Measurements from ENCODE around the gene GNPTG.

DNA sequence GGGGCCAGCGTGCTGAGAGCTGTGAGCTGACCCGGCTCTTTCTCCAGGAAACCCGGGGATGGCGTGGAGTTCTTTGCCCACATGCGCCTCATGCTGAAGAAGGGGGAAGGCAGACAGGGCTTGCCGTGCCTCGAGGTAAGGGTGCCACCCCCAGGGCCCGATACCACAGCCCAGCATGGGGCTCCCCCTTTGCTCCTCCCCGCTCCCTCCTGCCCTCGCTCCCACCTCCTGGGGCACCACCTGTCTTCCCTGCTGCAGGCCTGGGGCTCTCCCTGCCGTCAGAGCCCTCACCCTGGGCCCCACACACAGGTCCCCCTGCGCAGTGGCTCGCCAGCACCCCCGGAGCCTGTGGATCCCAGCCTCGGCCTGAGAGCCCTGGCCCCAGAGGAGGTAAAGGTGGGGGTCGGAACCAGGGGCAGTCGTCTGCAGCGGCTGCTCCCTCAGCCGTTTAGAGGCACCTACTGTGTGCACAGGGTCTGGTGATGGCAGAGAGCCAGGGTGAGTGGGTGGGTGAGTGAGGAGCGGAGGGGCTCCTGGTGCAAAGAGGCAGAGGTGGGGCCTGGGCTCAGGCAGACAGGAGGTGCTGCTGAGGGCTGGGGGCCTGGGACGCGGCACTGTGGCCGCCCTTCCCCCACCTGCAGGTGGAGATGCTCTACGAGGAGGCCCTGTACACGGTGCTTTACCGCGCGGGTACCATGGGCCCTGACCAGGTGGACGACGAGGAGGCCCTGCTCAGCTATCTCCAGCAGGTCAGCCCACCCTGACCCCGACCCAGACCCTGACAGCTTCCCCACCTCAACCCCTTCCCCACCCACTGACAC is 12.7 kb upstream of the GNPTG start:
- TF ChIP-seq POLR2AphosphoS5 (IDR thresholded peaks at IDR 0.05; ENCODE audit: borderline replicate concordance, low read depth, low read length): no peak
- no peak for TF ChIP-seq EZH2 (IDR thresholded peaks at IDR 0.05)
